IMR-90 (cell line): ENCODE data around the gene A1BG. TPM values are rescaled to one million over a fixed set of nuclear protein-coding genes. Genes with fewer than 3 reads are reported as not detected.

Experiments used
- ATAC-seq: fragments of 200-7000 bp; cut with Tn5 transposase; 2 replicates; pipeline ENCODE4 v1.9.1; 2020; ENCODE audit warnings: low read depth, mild to moderate bottlenecking, moderate library complexity
- BruUV-seq: library from RNA; stranded (reverse); fragments of 400-500 nt; replicated peaks from 2 replicates; lab custom pipeline; 2021; lab: Mats Ljungman, UMichigan
- CTCF ChIA-PET: fragments of 300-600 bp; formaldehyde crosslinking; extraction: SDS; loops from one replicate; lab custom pipeline; 2021; ENCODE audit warnings: antibody characterized with exemption; lab: Yijun Ruan, JAX
- POLR2A ChIA-PET: fragments of 300-600 bp; sonication (Branson Sonifier 250); formaldehyde crosslinking; loops from one replicate; lab custom pipeline; 2022; ENCODE audit warnings: antibody characterized with exemption; ENCODE audit not compliant: unreplicated experiment; lab: Charles Lee
- DNase-seq: peaks from one replicate; pipeline ENCODE4 v3.0.0; 2013
- H2AFZ ChIP-seq: replicated peaks from 2 replicates; pipeline ENCODE3; 2013; ENCODE audit warnings: low read length, mild to moderate bottlenecking; ENCODE audit not compliant: poor library complexity
- H2AK5ac ChIP-seq: 2 replicates; pipeline ENCODE4 v1.6.1; 2013; ENCODE audit warnings: low read depth, low read length, inconsistent platforms
- H2AK9ac ChIP-seq: replicated peaks from 2 replicates; pipeline ENCODE3; 2013; ENCODE audit warnings: mild to moderate bottlenecking, low read depth, low read length, moderate library complexity; ENCODE audit not compliant: poor library complexity
- H2BK120ac ChIP-seq: 2 replicates; pipeline ENCODE4 v1.6.1; 2013; ENCODE audit warnings: low read depth, low read length, inconsistent platforms
- H2BK15ac ChIP-seq: 3 replicates; pipeline ENCODE4 v1.6.1; 2013; ENCODE audit warnings: low read depth, low read length, inconsistent platforms
- H2BK20ac ChIP-seq: 2 replicates; pipeline ENCODE4 v1.6.1; 2013; ENCODE audit warnings: low read depth, mild to moderate bottlenecking, inconsistent platforms, low read length, moderate library complexity
- H2BK5ac ChIP-seq: 2 replicates; pipeline ENCODE4 v1.6.1; 2013; ENCODE audit warnings: mild to moderate bottlenecking, low read depth, low read length, inconsistent platforms; ENCODE audit not compliant: poor library complexity, severe bottlenecking
- H3K14ac ChIP-seq: replicated peaks from 2 replicates; pipeline ENCODE4 v1.6.1; 2013; ENCODE audit warnings: low read depth, low read length, inconsistent platforms
- H3K18ac ChIP-seq: 2 replicates; pipeline ENCODE4 v1.6.1; 2013; ENCODE audit warnings: low read depth, low read length, control low read depth
- H3K23ac ChIP-seq: 2 replicates; pipeline ENCODE4 v1.6.1; 2013; ENCODE audit warnings: low read depth, low read length, inconsistent platforms
- H3K27ac ChIP-seq: 2 replicates; pipeline ENCODE4 v1.5.1; 2013; ENCODE audit warnings: mild to moderate bottlenecking, control low read depth, low read length; ENCODE audit not compliant: insufficient read depth
- H3K27me3 ChIP-seq: 2 replicates; pipeline ENCODE4 v1.6.1; 2013; ENCODE audit warnings: low read length; ENCODE audit not compliant: control insufficient read depth, insufficient read depth
- H3K36me3 ChIP-seq: 2 replicates; pipeline ENCODE4 v1.6.1; 2013; ENCODE audit warnings: low read length, mixed read lengths; ENCODE audit not compliant: control insufficient read depth, insufficient read depth
- H3K4ac ChIP-seq: 2 replicates; pipeline ENCODE4 v1.6.1; 2013; ENCODE audit warnings: low read depth, low read length, inconsistent platforms
- H3K4me1 ChIP-seq: 2 replicates; pipeline ENCODE4 v1.6.1; 2013; ENCODE audit warnings: low read length, mixed read lengths; ENCODE audit not compliant: control insufficient read depth, insufficient read depth
- H3K4me2 ChIP-seq: 2 replicates; pipeline ENCODE4 v1.6.1; 2013; ENCODE audit warnings: low read depth, mild to moderate bottlenecking, control low read depth, low read length, moderate library complexity
- H3K4me3 ChIP-seq: 2 replicates; pipeline ENCODE4 v1.5.1; 2013; ENCODE audit warnings: low read depth, mild to moderate bottlenecking, control low read depth, low read length, moderate library complexity; ENCODE audit not compliant: insufficient read depth
- H3K56ac ChIP-seq: 2 replicates; pipeline ENCODE4 v1.6.1; 2013; ENCODE audit warnings: low read length, inconsistent platforms; ENCODE audit not compliant: insufficient read depth; ENCODE audit errors: extremely low read depth
- H3K79me1 ChIP-seq, 2 experiments: 2 replicates each; pipeline ENCODE4 v1.6.1; 2013; ENCODE audit warnings: low read length in 2 of 2, inconsistent platforms in 1 of 2, low read depth in 1 of 2
- H3K9ac ChIP-seq: 2 replicates; pipeline ENCODE4 v1.6.1; 2013; ENCODE audit warnings: low read depth, low read length, control low read depth
- H3K9me1 ChIP-seq: 2 replicates; pipeline ENCODE4 v1.6.1; 2013; ENCODE audit warnings: low read length, inconsistent platforms; ENCODE audit not compliant: insufficient read depth
- H3K9me3 ChIP-seq: 2 replicates; pipeline ENCODE4 v1.6.1; 2013; ENCODE audit warnings: low read length; ENCODE audit not compliant: control insufficient read depth, insufficient read depth
- H4K20me1 ChIP-seq: 2 replicates; pipeline ENCODE4 v1.6.1; 2013; ENCODE audit warnings: low read length, inconsistent platforms; ENCODE audit not compliant: insufficient read depth
- H4K5ac ChIP-seq: 2 replicates; pipeline ENCODE4 v1.6.1; 2013; ENCODE audit warnings: mild to moderate bottlenecking, low read depth, low read length, control low read depth
- H4K8ac ChIP-seq, 2 experiments: 2 replicates each; pipeline ENCODE4 v1.6.1; 2013; ENCODE audit warnings: low read depth in 2 of 2, low read length in 2 of 2, control low read depth in 1 of 2, inconsistent platforms in 1 of 2
- H4K91ac ChIP-seq: 2 replicates; pipeline ENCODE4 v1.6.1; 2013; ENCODE audit warnings: low read depth, low read length, inconsistent platforms; ENCODE audit not compliant: insufficient read depth
- BHLHE40 ChIP-seq: fragments of 150-350 bp; IDR thresholded peaks from 2 replicates; pipeline ENCODE4 v1.6.1; 2016; ENCODE audit warnings: mild to moderate bottlenecking, low read depth, low read length
- CEBPB ChIP-seq: IDR thresholded peaks from 2 replicates; pipeline ENCODE4 v1.6.1; 2012; ENCODE audit warnings: low read depth, low read length, improper control_type of control experiment
- CHD1 ChIP-seq: IDR thresholded peaks from 2 replicates; pipeline ENCODE4 v1.6.1; 2012; ENCODE audit warnings: low read depth, low read length, improper control_type of control experiment
- ELK1 ChIP-seq: fragments of 150-350 bp; IDR thresholded peaks from 2 replicates; pipeline ENCODE4 v1.6.1; 2016; ENCODE audit warnings: low read depth, mild to moderate bottlenecking, low read length, moderate library complexity, borderline replicate concordance
- FOS ChIP-seq: fragments of 150-350 bp; IDR thresholded peaks from 2 replicates; pipeline ENCODE4 v1.6.1; 2016; ENCODE audit warnings: low read depth, low read length
- MAZ ChIP-seq: IDR thresholded peaks from 2 replicates; pipeline ENCODE4 v1.6.1; 2012; ENCODE audit warnings: low read depth, mild to moderate bottlenecking, low read length, improper control_type of control experiment, moderate library complexity, borderline replicate concordance
- MXI1 ChIP-seq: IDR thresholded peaks from 2 replicates; pipeline ENCODE4 v1.6.1; 2012; ENCODE audit warnings: low read depth, mild to moderate bottlenecking, low read length, moderate library complexity, borderline replicate concordance
- NFE2L2 ChIP-seq: fragments of 150-350 bp; IDR thresholded peaks from 2 replicates; pipeline ENCODE4 v1.6.1; 2016; ENCODE audit warnings: low read depth, mild to moderate bottlenecking, low read length
- POLR2A ChIP-seq: IDR thresholded peaks from 2 replicates; pipeline ENCODE4 v1.6.1; 2012; ENCODE audit warnings: mild to moderate bottlenecking, low read depth, low read length
- RAD21 ChIP-seq: IDR thresholded peaks from 2 replicates; pipeline ENCODE4 v1.6.1; 2012; ENCODE audit warnings: low read length, improper control_type of control experiment
- RCOR1 ChIP-seq: IDR thresholded peaks from 2 replicates; pipeline ENCODE4 v1.6.1; 2012; ENCODE audit warnings: mild to moderate bottlenecking, low read length, improper control_type of control experiment; ENCODE audit not compliant: insufficient replicate concordance
- RFX5 ChIP-seq: IDR thresholded peaks from 2 replicates; pipeline ENCODE4 v1.8.0; 2012; ENCODE audit warnings: low read depth, mild to moderate bottlenecking, low read length, moderate library complexity
- SMC3 ChIP-seq: fragments of 150-350 bp; IDR thresholded peaks from 2 replicates; pipeline ENCODE4 v1.6.1; 2016; ENCODE audit warnings: low read depth, mild to moderate bottlenecking, antibody characterized with exemption, low read length, moderate library complexity
- WGBS, 2 experiments: methylation state at CpG; one replicate each; pipeline versions ENCODE4 v1.1.5 to v1.1.7; 2013; ENCODE audit warnings: missing lambda C conversion rate in 2 of 2; ENCODE audit not compliant: insufficient read length in 1 of 2; ENCODE audit errors: extremely low coverage in 2 of 2; 5-methylcytosine and 5-hydroxymethylcytosine counted together
- dilution Hi-C: fragments of 300-500 bp; cut with HindIII; formaldehyde crosslinking; loops from one replicate; pipeline ENCODE4 v1.14.3; 2018; ENCODE audit warnings: low sequenced_read_pairs; ENCODE audit not compliant: unreplicated experiment
- in situ Hi-C: fragments of 300-500 bp; cut with MboI; formaldehyde crosslinking; loops from 3 replicates; pipeline ENCODE4 v1.14.3; 2019; ENCODE audit warnings: low sequenced_read_pairs, inconsistent platforms, mixed read lengths
- intact Hi-C: fragments of 100-400 bp; cut with micrococcal nuclease; formaldehyde crosslinking; loops from 2 replicates; pipeline ENCODE4 v1.10.0; 2022
- polyA plus RNA-seq, 3 experiments: library from polyadenylated mRNA; depleted of rRNA; stranded (reverse); fragments of >200 nt; gene quantifications; 2 replicates each; pipeline ENCODE4 v1.2.3, GENCODE V29; 2012; ENCODE audit warnings: low replicate concordance in 1 of 3
- total RNA-seq: library from RNA; depleted of rRNA; stranded (reverse); fragments of >200 nt; gene quantifications from 2 replicates; pipeline ENCODE4 v1.2.3, GENCODE V29; 2012
- TF ChIP-seq, protein P1 (sequence below): fragments of 150-350 bp; IDR thresholded peaks from 2 replicates; pipeline ENCODE4 v1.6.1; 2017; ENCODE audit warnings: mild to moderate bottlenecking, antibody characterized with exemption, low read length, low read depth
- TF ChIP-seq, protein P2 (sequence below): conservative IDR thresholded peaks from 2 replicates; pipeline ENCODE4 v1.5.1; 2012; ENCODE audit warnings: mild to moderate bottlenecking, low read depth, low read length, improper control_type of control experiment

Gene A1BG
- total and polyA plus RNA-seq, 2 of the 4 experiments (the other 2 are of a cell fraction), result 4.5 to 54.5 TPM

DNA sequence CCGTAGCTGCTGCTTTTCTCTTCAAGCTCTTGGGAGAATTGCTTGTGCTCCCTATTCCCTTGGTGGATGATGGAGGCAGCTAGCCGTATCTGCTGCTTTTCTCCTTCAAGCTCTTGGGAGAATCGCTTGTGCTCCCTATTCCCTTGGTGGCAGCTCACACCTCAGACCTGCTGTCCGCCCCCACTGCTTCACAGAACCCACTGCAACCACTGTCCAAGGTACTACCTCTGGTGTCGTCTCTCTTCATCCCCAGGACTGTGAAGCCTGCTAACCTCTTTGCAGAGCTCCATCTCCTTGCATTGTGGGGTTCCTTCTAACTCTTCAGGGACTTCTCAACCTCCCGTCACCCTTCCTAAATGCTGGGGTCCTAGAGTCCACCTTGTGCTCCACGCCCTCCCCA is 52.7 kb downstream of the A1BG start:
- no peak overlapping the region for H2AFZ ChIP-seq
- ChIA-PET CTCF (no interaction called here), POLR2A (no interaction called here)
- H3K56ac ChIP-seq, result no peak overlapping the region
- in situ Hi-C loops, result no loop called here
- peaks cover 37% of the 10 kb centered on the region for H3K36me3 ChIP-seq
- H4K20me1 ChIP-seq, result peaks cover 4% of the 10 kb centered on the region; the same call in 1 of the 2 replicates
- no TSS peak for BruUV-seq
- H3K27ac ChIP-seq, result no peak overlapping the region
- H2BK15ac ChIP-seq, result no peak overlapping the region
- H3K18ac ChIP-seq, result no peak overlapping the region
- no peak for TF ChIP-seq NFE2L2
- no peak for TF ChIP-seq RAD21
- TF ChIP-seq MAZ, result no peak
- TF ChIP-seq ELK1, result no peak
- no peak for TF ChIP-seq RCOR1
- no peak for TF ChIP-seq SMC3
- TF ChIP-seq, protein P1, sequence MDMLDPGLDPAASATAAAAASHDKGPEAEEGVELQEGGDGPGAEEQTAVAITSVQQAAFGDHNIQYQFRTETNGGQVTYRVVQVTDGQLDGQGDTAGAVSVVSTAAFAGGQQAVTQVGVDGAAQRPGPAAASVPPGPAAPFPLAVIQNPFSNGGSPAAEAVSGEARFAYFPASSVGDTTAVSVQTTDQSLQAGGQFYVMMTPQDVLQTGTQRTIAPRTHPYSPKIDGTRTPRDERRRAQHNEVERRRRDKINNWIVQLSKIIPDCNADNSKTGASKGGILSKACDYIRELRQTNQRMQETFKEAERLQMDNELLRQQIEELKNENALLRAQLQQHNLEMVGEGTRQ, result no peak
- TF ChIP-seq, protein P2, sequence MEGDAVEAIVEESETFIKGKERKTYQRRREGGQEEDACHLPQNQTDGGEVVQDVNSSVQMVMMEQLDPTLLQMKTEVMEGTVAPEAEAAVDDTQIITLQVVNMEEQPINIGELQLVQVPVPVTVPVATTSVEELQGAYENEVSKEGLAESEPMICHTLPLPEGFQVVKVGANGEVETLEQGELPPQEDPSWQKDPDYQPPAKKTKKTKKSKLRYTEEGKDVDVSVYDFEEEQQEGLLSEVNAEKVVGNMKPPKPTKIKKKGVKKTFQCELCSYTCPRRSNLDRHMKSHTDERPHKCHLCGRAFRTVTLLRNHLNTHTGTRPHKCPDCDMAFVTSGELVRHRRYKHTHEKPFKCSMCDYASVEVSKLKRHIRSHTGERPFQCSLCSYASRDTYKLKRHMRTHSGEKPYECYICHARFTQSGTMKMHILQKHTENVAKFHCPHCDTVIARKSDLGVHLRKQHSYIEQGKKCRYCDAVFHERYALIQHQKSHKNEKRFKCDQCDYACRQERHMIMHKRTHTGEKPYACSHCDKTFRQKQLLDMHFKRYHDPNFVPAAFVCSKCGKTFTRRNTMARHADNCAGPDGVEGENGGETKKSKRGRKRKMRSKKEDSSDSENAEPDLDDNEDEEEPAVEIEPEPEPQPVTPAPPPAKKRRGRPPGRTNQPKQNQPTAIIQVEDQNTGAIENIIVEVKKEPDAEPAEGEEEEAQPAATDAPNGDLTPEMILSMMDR, result no peak
- TF ChIP-seq CHD1, result no peak
- no peak for TF ChIP-seq CEBPB
- no peak for TF ChIP-seq POLR2A
- TF ChIP-seq FOS, result no peak
- no peak for TF ChIP-seq MXI1
- no peak for TF ChIP-seq BHLHE40
- no peak for TF ChIP-seq RFX5
- no peaks in the 10 kb centered on the region for H3K4me1 ChIP-seq
- no peak overlapping the region for H3K9ac ChIP-seq
- H3K9me1 ChIP-seq, result peaks cover 3% of the 10 kb centered on the region; the same call in 1 of the 2 replicates
- H3K14ac ChIP-seq, result no peak overlapping the region
- no peak overlapping the region for H4K91ac ChIP-seq
- no peaks in the 10 kb centered on the region for H3K27me3 ChIP-seq
- WGBS, 2 experiments, result 100% methylated on average over 3 of the region's 7 CpGs; no CpG with 5 or more reads in 1 of the 2 experiments
- no peak overlapping the region for H2BK5ac ChIP-seq
- H4K5ac ChIP-seq, result no peak overlapping the region
- peaks cover 35 to 45% of the 10 kb centered on the region in 2 experiments for H3K79me1 ChIP-seq
- H3K23ac ChIP-seq, result no peak overlapping the region
- H2AK9ac ChIP-seq, result no peak overlapping the region
- intact Hi-C loops, result no loop called here
- dilution Hi-C loops, result no loop called here
- H3K9me3 ChIP-seq, result peaks cover 11% of the 10 kb centered on the region
- no peak overlapping the region for H2AK5ac ChIP-seq
- no peak for DNase-seq
- no peak overlapping the region for H3K4me3 ChIP-seq
- no peak overlapping the region for H2BK120ac ChIP-seq
- no peak overlapping the region for H3K4me2 ChIP-seq
- no peak overlapping the region for H3K4ac ChIP-seq
- ATAC-seq, result no peak
- H4K8ac ChIP-seq, result no peak overlapping the region
- no peak overlapping the region for H2BK20ac ChIP-seq
